Dedifferentiated amniotic fluid mesenchymal stem cell (primary cell): ENCODE data around the gene ELMOD3.
"Not testable (repeated sequence)": the region's sequence is repeated elsewhere in the genome, so short reads cannot be mapped to it uniquely, and the experiment has no call there.

Experiments used
- DNase-seq: peaks from one replicate; pipeline ENCODE4 v3.0.0-alpha.2; 2016; ENCODE audit errors: extremely low spot score

Gene ELMOD3

GRCh38 chr2:85401464-85401805, 46.9 kb downstream of the ELMOD3 start:
- no peak for DNase-seq

GRCh38 chr2:85401844-85402243, 47.3 kb downstream of the ELMOD3 start:
- no peak for DNase-seq

GRCh38 chr2:85405201-85406059, 50.9 kb downstream of the ELMOD3 start:
- no peak for DNase-seq

GRCh38 chr2:85409845-85410583, 55.4 kb downstream of the ELMOD3 start, which contains the start of gene CAPG:
TSS of gene CAPG (minus strand) at chr2:85410366. CDS start at chr2:85402145, 8,221 bp downstream.
- DNase-seq = no peak

- no peak for DNase-seq
Observed at GRCh38 chr2:85410584-85411404, 56.2 kb downstream of the ELMOD3 start.

- DNase-seq = no peak
Observed at GRCh38 chr2:85411405-85411748, 56.8 kb downstream of the ELMOD3 start.

- DNase-seq = peak; percentile 48
Observed at GRCh38 chr2:85413592-85414420, 59.2 kb downstream of the ELMOD3 start.

GRCh38 chr2:85414421-85414759, 59.8 kb downstream of the ELMOD3 start:
- not testable (repeated sequence) for DNase-seq

GRCh38 chr2:85414761-85415553, 60.4 kb downstream of the ELMOD3 start:
- DNase-seq = no peak

GRCh38 chr2:85415980-85416650, 61.5 kb downstream of the ELMOD3 start:
- no peak for DNase-seq

- peak; percentile 71 for DNase-seq
Observed at GRCh38 chr2:85418132-85419008, 63.8 kb downstream of the ELMOD3 start, which contains the start of gene SH2D6. TSS of gene SH2D6 (plus strand) at chr2:85418714. CDS start at chr2:85429466, 10,752 bp downstream.

GRCh38 chr2:85419009-85419675, 64.6 kb downstream of the ELMOD3 start:
- no peak for DNase-seq

GRCh38 chr2:85420536-85421259, 66.1 kb downstream of the ELMOD3 start:
- peak; percentile 41 for DNase-seq

GRCh38 chr2:85421260-85422071, 66.9 kb downstream of the ELMOD3 start:
- DNase-seq = no peak

GRCh38 chr2:85422072-85422457, 67.5 kb downstream of the ELMOD3 start:
- DNase-seq = no peak

- DNase-seq = no peak
Observed at GRCh38 chr2:85423525-85423924, 69.0 kb downstream of the ELMOD3 start.

- DNase-seq = no peak
Observed at GRCh38 chr2:85425588-85425987, 71.0 kb downstream of the ELMOD3 start.
